ENCODE measurements around the gene NCK2.

The NCK2 gene

DNA sequence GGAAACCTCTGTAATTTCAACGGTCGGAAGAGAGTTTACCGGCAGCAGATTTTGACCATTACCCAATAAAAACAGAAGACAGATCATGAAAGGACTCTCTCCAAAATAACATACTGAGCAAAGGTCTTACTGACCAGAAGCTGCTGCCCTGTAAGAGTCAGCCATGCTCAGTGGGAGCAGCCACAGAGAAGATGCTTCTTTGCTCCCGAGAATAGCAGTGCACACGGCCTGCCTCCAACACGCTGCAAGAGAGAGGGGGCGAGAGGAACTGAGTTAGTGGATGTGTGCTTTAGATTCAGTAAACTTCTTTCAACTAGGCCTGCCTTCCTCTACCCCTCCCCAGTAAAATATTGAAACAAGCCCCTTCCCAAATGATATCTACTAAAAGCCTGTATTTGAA is 103.7 kb downstream of the NCK2 start:
- no peak for DNase-seq (ENCODE audit: low read depth, low spot score)
- CTCF ChIA-PET: no interaction called here
- POLR2A ChIA-PET: no interaction called here
- TF ChIP-seq, protein P1, sequence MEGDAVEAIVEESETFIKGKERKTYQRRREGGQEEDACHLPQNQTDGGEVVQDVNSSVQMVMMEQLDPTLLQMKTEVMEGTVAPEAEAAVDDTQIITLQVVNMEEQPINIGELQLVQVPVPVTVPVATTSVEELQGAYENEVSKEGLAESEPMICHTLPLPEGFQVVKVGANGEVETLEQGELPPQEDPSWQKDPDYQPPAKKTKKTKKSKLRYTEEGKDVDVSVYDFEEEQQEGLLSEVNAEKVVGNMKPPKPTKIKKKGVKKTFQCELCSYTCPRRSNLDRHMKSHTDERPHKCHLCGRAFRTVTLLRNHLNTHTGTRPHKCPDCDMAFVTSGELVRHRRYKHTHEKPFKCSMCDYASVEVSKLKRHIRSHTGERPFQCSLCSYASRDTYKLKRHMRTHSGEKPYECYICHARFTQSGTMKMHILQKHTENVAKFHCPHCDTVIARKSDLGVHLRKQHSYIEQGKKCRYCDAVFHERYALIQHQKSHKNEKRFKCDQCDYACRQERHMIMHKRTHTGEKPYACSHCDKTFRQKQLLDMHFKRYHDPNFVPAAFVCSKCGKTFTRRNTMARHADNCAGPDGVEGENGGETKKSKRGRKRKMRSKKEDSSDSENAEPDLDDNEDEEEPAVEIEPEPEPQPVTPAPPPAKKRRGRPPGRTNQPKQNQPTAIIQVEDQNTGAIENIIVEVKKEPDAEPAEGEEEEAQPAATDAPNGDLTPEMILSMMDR (IDR thresholded peaks at IDR 0.05; ENCODE audit: insufficient read depth, low read length, missing control alignments): no peak
- H3K4me3 ChIP-seq (ENCODE audit: low read depth, low read length): no peak overlapping the region

DNA sequence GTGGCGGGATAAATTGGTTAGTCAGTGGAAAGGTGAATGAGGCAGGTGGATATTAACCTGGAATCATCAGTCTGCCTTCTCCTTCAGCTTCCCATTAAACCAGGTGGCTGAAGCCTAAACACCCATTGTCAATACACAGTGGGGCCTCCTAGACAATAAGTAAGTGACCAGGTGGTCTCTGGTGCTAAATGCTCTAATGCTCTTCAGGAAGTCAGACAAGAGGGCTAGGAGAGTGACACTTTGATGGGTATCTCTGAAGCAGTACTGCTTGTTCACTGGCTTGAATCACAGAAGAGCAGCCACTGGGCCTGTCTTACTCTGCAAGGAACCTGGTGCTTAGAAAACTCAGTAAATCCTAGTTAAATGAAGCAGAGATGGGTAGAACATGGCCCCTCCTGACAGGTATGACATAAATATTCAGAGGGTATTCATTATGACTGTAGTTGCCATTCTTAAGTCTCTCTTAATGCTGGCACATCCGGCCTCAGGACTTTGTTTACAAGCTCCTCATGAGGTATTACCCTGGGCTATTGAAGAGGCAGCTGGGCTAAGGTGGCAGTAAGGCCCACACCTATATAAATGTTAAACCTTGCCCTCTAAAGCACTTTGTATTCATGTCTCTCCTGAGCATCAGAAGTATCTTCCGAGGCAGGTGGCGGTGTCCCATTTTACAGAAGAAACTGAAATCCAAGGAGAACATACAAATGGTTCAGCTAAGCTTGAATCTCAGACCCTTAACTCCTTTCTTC is 104.9 kb downstream of the NCK2 start:
- POLR2A ChIA-PET: no interaction called here
- no peak overlapping the region for H3K4me3 ChIP-seq (ENCODE audit: low read depth, low read length)
- CTCF ChIA-PET: no interaction called here
- TF ChIP-seq, protein P1 (IDR thresholded peaks at IDR 0.05; ENCODE audit: insufficient read depth, low read length, missing control alignments): no peak
- no peak for DNase-seq (ENCODE audit: low read depth, low spot score)

DNA sequence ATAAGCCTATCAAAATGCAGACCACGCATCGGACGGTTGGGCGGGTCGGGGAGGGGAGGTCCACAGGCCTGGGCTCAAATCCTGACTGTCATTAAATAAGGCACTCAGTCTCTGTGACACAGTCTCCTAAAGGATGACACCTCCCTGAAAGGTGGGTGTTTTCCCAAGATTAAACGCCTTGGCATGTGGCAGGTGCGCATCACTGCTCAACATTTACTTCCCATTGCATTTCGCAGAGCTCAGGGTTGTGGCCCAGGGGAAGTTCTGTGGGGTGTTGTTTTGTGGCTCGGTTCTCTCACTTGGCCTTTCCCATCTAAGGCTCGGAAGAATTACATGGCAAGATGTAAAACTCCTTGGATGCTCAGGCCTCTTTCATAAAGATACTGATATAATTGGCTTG is 107.4 kb downstream of the NCK2 start:
- POLR2A ChIA-PET: no interaction called here
- TF ChIP-seq, protein P1 (IDR thresholded peaks at IDR 0.05; ENCODE audit: insufficient read depth, low read length, missing control alignments): no peak
- CTCF ChIA-PET: no interaction called here

DNA sequence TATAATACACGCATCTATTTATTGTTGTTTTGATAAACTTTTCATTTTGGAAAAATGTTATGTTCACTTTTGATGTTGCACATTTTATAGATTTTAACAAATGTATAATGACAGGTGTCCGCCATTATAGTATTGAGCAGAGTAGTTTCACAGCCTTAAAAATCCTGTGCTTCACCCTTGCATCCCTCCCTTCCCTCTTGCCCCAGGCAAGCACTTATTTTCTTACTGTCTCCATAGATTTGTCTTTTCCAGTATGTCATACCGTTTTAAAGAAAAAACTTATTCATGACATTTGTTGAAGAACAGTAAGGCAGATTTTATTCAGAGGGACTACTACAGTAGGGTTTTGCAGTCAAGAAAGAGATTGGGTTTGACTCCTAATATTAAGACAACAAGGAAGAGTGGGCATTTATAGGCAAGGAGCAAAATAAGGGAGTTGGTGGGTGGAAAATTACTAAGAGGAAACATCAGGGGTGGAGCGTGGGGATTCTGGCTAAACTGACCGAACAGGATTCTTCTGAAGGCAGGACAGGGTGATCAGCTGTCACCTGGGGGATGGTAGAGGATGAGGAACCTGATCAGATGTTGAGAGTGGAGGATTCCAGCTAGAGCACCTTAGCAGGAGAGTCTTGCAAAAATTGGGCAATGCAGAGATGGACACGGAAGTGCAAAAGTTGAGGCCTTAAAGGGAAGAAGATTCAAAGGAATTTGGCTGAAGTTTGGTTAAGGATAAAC is 108.8 kb downstream of the NCK2 start:
- TF ChIP-seq, protein P1 (IDR thresholded peaks at IDR 0.05; ENCODE audit: insufficient read depth, low read length, missing control alignments): no peak
- CTCF ChIA-PET: no interaction called here
- no peak for DNase-seq (ENCODE audit: low read depth, low spot score)
- POLR2A ChIA-PET: no interaction called here
- no peak overlapping the region for H3K4me3 ChIP-seq (ENCODE audit: low read depth, low read length)

More for the DNA sequence above, 107.4 kb downstream of the NCK2 start:
- no peak for DNase-seq (ENCODE audit: low read depth, low spot score)
- no peak overlapping the region for H3K4me3 ChIP-seq (ENCODE audit: low read depth, low read length)

DNA sequence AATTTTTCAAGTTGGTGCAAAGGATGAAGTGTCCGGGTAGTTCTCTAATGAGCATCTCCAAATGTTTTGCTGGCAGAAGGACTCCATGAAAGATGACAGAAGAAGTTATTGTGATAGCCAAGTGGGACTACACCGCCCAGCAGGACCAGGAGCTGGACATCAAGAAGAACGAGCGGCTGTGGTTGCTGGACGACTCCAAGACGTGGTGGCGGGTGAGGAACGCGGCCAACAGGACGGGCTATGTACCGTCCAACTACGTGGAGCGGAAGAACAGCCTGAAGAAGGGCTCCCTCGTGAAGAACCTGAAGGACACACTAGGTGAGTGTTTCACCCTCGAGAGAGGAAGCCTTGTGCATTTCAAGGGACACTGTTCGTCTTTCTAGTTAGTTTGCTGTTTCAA is 110.3 kb downstream of the NCK2 start:
- no peak for DNase-seq (ENCODE audit: low read depth, low spot score)
- POLR2A ChIA-PET: no interaction called here
- CTCF ChIA-PET: no interaction called here
- TF ChIP-seq, protein P1 (IDR thresholded peaks at IDR 0.05; ENCODE audit: insufficient read depth, low read length, missing control alignments): no peak
- no peak overlapping the region for H3K4me3 ChIP-seq (ENCODE audit: low read depth, low read length)

DNA sequence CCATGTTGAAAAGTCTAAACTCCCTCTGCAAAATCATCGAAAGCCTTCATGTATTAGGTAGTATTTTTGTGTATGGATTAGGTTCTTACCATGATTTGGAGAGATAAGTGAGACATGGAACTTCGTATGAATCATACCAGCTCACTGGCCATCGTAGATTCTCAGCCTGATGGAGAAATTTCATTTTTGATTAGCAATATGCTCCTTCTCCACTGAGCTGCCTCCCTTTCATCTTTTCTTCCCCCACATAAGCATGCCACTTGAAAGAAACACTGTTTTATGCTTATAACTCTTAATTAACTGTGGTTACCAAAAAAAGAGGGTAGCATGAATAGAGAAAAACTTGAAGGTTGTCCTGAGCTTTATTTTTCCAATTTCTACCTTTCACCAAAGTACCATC is 111.9 kb downstream of the NCK2 start:
- no peak overlapping the region for H3K4me3 ChIP-seq (ENCODE audit: low read depth, low read length)
- TF ChIP-seq, protein P1 (IDR thresholded peaks at IDR 0.05; ENCODE audit: insufficient read depth, low read length, missing control alignments): no peak
- no peak for DNase-seq (ENCODE audit: low read depth, low spot score)
- CTCF ChIA-PET: interaction anchor here (1.5 kb wide), 1 partner anchor 10 kb away, joined by 3 read pairs; no protein-coding TSS in a partner anchor
- POLR2A ChIA-PET: no interaction called here

Measured in AG04449 (cell line).